22Rv1 (cell line): ENCODE results near the gene EIF5A.

Source experiments
- H3K27ac ChIP-seq: fragments of 450-650 bp; 2 replicates; pipeline ENCODE4 v1.5.1; 2017
- CTCF ChIP-seq: fragments of 450-650 bp; IDR thresholded peaks from 2 replicates; pipeline ENCODE4 v1.5.1; 2017; ENCODE audit warnings: mild to moderate bottlenecking
- ZFX ChIP-seq: fragments of 450-650 bp; IDR thresholded peaks from 2 replicates; pipeline ENCODE4 v1.6.1; 2017; ENCODE audit warnings: antibody characterized with exemption, borderline replicate concordance

EIF5A gene

GRCh38 chr17:7355573-7355972 lies 48.1 kb downstream of the EIF5A start:
- no peak for TF ChIP-seq CTCF
- no peak for TF ChIP-seq ZFX
- no peak overlapping the region for H3K27ac ChIP-seq

GRCh38 chr17:7356072-7356549 lies 48.7 kb downstream of the EIF5A start:
- no peak overlapping the region for H3K27ac ChIP-seq

GRCh38 chr17:7356756-7357155 lies 49.3 kb downstream of the EIF5A start:
- no peak for TF ChIP-seq ZFX
- TF ChIP-seq CTCF: no peak
- H3K27ac ChIP-seq: no peak overlapping the region

More at GRCh38 chr17:7356072-7356549, 48.7 kb downstream of the EIF5A start:
- TF ChIP-seq ZFX: no peak
- peak; percentile 90 for TF ChIP-seq CTCF

- H3K27ac ChIP-seq: no peak overlapping the region
- TF ChIP-seq CTCF (no peak), ZFX (no peak)
Measured at GRCh38 chr17:7357381-7357780, 50.0 kb downstream of the EIF5A start.

GRCh38 chr17:7361906-7362305 lies 54.5 kb downstream of the EIF5A start:
- H3K27ac ChIP-seq: no peak overlapping the region
- TF ChIP-seq CTCF: no peak
- TF ChIP-seq ZFX: no peak
